Stimulated activated CD4-positive, alpha-beta T cell treated with anti-CD3 and anti-CD28 coated beads, Interleukin-1b, Interleukin-23, amount 100 ng/mL, for 1 hour (primary cell): ENCODE data around the gene DPP9.

Experiments used
- DNase-seq, 2 donors: peaks; one replicate each; pipeline ENCODE4 v3.0.0-alpha.2; 2020; ENCODE audit warnings: low read depth in 2 of 2

DPP9 gene

DNA sequence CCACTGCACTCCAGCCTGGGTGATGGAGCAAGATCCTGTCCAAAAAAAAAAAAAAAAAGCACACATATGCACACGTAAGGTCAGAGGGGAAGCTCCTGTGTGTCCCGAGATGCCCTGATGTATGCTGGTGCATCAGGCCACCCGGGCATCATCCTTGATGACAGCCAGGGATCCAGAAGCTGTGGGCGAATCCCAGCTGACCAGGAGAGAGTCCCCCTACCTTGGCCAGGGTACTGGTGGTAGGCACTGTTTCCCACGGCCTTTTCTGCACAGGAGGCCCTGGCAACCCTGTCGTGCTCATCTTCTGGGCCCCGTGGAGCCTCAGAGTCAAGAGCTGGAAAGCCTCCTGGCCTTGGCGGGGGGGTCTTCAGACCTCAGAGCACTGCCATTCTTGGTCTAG is 67.5 kb downstream of the DPP9 start:
- DNase-seq: no peak

DNA sequence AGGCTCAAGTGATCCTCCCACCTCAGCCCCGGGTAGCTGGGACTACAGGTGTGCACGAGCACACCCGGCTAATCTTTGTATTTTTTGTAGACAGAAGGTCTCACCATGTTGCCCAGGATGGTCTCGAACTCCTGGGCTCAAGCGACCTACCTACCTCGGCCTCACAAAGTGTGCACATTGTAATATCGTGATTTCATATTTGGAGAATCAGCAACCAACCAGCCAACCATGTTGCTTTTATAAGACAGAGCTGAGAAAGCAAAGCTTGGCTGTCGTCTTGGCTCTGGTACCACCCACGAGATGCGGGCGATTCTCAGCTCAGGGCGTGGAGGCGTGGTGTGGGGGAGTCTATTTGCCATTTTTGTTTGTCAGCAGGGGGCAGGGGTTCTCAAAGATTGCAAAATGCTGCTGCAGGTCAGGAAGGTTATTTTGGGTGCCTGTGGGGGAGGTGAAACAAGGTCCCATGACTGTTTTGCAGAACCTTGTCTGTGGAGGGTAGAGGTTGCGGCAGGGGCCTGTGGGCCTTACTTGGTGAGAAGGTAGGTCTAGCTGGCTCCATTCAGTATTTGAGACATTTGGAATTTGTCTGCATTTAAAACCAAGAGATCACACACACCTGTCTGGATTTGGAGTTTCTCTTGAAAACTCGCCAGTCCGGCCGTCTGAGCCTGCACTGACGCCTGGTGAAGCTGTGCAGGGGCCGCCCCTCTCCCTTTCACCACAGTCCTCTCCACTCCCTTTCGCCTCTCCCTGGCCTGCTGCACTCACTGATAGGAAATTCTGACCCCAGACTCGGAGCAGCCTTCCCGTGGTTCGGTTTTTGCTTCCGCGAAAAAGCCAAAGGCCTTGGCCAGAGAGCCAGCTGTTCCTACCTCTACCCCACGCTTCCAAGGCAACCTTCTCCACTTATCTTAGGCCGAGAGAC is 68.9 kb downstream of the DPP9 start:
- DNase-seq: no peak

DNA sequence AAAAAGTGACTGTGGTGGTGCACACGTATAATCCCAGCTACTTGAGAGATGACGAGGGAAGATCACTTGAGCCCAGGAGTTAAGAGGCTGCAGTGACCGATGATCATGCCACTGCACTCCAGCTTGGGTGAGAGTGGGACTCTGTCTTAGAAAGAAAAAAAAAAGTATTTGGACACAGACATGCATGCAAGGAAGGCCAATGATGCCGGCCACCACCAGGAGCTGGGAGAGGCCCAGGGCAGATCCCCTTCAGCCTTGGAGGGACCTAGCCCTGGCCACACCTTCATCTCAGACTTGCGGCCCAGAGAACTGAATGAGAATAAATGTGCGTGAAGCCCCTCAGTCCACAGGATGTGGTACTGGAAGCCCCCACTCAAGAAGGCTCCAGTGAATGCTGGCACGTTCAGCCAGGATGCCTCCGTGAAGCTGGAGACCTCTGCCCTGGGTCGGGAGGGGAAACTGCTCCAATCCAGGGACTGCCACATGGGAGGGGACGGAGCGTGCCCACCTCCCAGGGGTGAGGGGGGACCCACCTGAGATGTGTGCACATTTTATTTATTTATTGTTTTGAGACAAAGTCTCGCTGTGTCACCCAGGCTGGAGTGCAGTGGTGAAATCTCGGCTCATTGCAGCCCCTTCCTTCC is 69.7 kb downstream of the DPP9 start:
- no peak for DNase-seq

GRCh38 chr19:4652075-4652474 is 71.6 kb downstream of the DPP9 start:
- no peak for DNase-seq

DNA sequence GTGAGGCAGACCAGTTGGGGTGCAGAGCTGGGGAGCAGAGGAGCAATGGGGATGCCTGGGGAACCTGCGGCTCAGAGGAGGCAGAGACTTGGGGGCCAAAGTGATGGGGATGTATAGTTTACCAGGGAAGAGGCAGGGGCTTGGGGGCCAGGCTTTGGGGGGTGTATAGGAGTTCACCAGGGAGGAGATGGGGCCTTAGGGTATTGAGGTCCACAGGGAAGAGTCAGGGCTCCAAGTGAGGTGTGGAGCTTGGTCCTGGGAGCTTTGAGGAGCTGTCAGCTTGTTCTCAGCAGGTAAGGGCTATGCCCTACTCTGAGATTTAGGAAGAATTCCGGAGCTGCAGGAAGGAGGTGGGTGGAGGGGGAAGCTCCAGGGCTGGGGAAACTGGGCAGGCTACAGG is 73.5 kb downstream of the DPP9 start:
- DNase-seq: no peak

GRCh38 chr19:4649392-4650047 is 74.1 kb downstream of the DPP9 start:
- no peak for DNase-seq

GRCh38 chr19:4647676-4648644 is 75.7 kb downstream of the DPP9 start:
- no peak for DNase-seq

- no peak for DNase-seq
Observed at GRCh38 chr19:4645718-4646117, 77.9 kb downstream of the DPP9 start.

GRCh38 chr19:4642625-4643024 is 81.0 kb downstream of the DPP9 start:
- DNase-seq: no peak

- no peak for DNase-seq
Observed at GRCh38 chr19:4641132-4641531, 82.5 kb downstream of the DPP9 start.

DNA sequence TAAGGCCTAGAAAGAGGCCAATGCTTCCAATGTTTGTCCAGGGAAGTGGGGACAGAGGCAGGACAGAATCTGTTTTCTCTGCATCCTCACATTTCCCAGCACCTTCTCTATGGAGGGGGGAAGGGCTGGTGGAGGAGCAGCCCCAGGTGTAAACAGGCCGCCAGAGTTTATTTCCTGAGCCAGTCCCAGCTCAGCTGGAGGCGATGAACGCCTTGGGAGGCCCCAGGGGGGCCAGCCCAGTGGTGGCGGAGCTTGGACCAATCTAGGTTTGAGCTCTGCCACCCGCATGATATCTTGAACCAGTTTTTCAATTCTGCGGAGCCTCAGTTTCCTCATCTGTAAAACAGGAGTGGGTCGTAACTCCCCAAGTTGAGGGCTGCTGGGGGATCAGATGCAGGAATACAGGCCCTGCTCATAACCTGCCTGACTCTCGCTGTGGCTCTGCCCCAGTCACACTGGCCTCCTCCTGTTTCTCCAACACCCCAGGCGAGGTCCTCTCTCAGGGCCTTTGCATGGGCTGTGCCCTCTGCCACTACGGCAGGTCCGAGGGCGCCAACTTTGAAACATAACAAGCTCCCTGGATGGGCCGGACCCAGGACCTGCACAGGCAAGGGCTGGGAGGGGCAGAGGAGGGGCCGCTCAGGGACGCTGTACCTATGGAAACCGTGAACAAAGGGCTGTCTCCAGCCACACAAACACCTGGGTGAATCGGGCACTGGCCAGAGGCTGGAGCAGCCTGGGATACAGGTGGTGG is 83.2 kb downstream of the DPP9 start:
- no peak for DNase-seq

- DNase-seq: no peak
Observed at GRCh38 chr19:4639531-4640246, 84.0 kb downstream of the DPP9 start.

- peak; percentile 98 to 99 for DNase-seq
Observed at GRCh38 chr19:4638828-4639530, 84.7 kb downstream of the DPP9 start, which contains the start of gene TNFAIP8L1. TSS of gene TNFAIP8L1 (plus strand) at chr19:4639516. CDS start at chr19:4651870, 12,354 bp downstream.

DNA sequence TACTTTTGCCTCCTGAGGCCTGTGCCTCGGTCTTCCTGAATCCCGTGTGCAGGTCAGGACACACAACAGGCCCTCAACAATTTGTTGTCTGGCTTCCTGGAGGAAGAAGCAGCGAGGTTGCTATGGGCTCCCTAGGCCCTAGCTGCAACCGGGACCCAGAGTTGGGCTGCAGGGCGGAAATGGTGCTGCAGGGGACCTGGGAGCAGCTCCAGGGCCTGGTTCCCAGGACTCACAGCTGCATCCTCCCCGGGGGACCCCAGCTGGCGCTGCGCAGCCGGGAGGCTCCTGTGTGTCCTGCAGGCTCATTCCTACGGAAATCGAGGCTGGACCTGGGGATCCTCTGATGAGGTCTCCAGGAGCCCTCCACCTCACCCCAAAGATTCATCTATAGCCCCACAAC is 85.3 kb downstream of the DPP9 start:
- no peak for DNase-seq

- DNase-seq: no peak
Observed at GRCh38 chr19:4636761-4637160, 86.9 kb downstream of the DPP9 start.

GRCh38 chr19:4636151-4636717 is 87.4 kb downstream of the DPP9 start:
- DNase-seq: peak; percentile 45 to 68

DNA sequence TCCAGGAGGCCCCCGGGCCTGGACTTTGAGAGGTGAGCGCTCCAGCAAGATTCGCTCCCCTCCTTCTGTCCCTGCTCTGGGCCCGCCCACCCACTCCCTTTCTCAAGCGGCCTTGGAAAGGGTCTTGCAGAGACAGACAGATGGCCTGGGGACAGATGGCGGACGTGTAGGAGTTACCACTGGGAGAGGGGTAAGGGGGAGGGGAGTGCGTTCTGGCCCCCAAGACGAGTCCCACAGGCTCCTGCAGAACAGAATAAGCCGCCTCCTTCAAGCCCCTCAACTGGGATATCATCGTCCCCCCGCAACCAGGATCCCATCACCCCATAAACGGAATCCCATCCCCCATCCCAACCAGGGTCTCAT is 87.9 kb downstream of the DPP9 start:
- no peak for DNase-seq

DNA sequence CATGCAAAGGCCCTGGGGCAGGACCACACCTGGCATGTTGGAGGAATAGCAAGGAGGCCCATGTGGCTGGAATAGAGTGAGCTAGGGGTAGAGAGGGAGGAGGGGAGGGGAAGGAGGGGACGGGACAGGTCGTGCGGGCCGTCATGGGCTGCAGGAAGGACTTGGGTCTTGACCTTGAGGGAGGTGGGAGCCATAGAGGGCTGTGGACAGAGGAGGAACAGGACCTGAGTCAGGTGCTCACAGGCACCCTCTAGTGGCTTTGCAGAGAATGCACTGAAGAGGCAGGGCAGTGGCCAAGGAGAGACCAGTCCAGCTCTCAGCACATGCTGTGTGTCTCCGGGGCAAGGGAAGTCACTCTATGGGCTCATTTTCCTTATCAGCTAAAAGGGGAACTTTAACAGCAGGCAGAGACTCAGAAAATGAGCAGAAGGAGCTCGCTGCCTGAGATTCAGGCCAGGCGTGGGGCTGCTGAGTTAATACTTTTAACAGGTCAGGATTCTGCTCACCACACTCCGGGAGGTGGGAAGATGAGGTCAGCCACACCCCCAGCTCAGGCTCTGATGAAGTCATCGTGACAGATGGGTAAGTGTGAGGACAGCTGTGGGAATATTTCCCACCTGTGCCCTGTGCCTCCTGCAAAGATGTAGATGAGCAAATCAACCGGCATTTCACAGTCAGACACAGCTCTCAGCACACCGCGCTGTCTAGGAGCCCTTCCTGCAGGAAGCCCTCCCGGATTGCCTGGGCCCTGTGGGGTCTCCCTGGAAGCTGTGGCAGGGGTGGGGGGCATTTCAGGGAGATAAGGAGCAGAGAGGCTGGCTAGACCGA is 90.3 kb downstream of the DPP9 start:
- no peak for DNase-seq
